Measurements from ENCODE around the gene MRPS18A. TPM values are rescaled to one million over a fixed set of nuclear protein-coding genes. Genes with fewer than 3 reads are reported as not detected.
A peak's percentile ranks its signal among the peaks of the same experiment; 100 is the strongest.

The MRPS18A gene
- total RNA-seq, 4 donors from 2014 or later: 38.1 to 45.8 (median 43.9) TPM

- WGBS, 2 donors: 82 to 86% methylated on average over 14 to 15 of the region's 15 CpGs
These were observed 14.0 kb downstream of the MRPS18A start for GRCh38 chr6:43673444-43674084.

GRCh38 chr6:43671801-43672690 is 15.5 kb downstream of the MRPS18A start:
- H3K4me3 ChIP-seq: no peak overlapping the region
- DNase-seq (ENCODE audit: low spot score in 2 of 2): no peak
- H3K27ac ChIP-seq: peak overlapping the region in 2 of 4 donors; percentile 42 to 47
- H3K4me1 ChIP-seq: peaks cover 0 to 55% (median 24%) of the 10 kb centered on the region in 4 donors
- no peaks in the 10 kb centered on the region for H3K27me3 ChIP-seq
- no peak for TF ChIP-seq POLR2A (IDR thresholded peaks at IDR 0.05)
- no peak for TF ChIP-seq CTCF (IDR thresholded peaks at IDR 0.05)
- no peak for TF ChIP-seq EP300 (IDR thresholded peaks at IDR 0.05)
- WGBS, 2 donors: 77 to 81% methylated on average over 8 to 16 of the region's 16 CpGs
- H3K9me3 ChIP-seq: no peaks in the 10 kb centered on the region
- H3K36me3 ChIP-seq: peaks cover 4 to 68% (median 19%) of the 10 kb centered on the region in 3 donors

More at GRCh38 chr6:43673444-43674084, 14.0 kb downstream of the MRPS18A start:
- Histone ChIP-seq H3K36me3 (peaks cover 4 to 83% (median 25%) of the 10 kb centered on the region in 3 donors), H3K27me3 (no peaks in the 10 kb centered on the region), H3K27ac (peak overlapping the region in 1 of 4 donors; percentile 8), H3K4me3 (no peak overlapping the region), H3K4me1 (peaks cover 0 to 40% (median 13%) of the 10 kb centered on the region in 4 donors), H3K9me3 (no peaks in the 10 kb centered on the region)
- TF ChIP-seq POLR2A (IDR thresholded peaks at IDR 0.05) (no peak), CTCF (IDR thresholded peaks at IDR 0.05) (no peak), EP300 (IDR thresholded peaks at IDR 0.05) (no peak)
- DNase-seq (ENCODE audit: low spot score in 2 of 2): no peak

- WGBS, 2 donors: 91% methylated on average over 8 of the region's 8 CpGs
- H3K27ac ChIP-seq: peak overlapping the region in 1 of 4 donors; percentile 70
- H3K27me3 ChIP-seq: no peaks in the 10 kb centered on the region
- H3K4me3 ChIP-seq: no peak overlapping the region
- H3K4me1 ChIP-seq: peaks cover 0 to 56% (median 24%) of the 10 kb centered on the region in 4 donors
- no peaks in the 10 kb centered on the region for H3K9me3 ChIP-seq
- DNase-seq (ENCODE audit: low spot score in 2 of 2): no peak
- H3K36me3 ChIP-seq: peaks cover 4 to 59% (median 19%) of the 10 kb centered on the region in 3 donors
- no peak for TF ChIP-seq CTCF (IDR thresholded peaks at IDR 0.05)
These were observed 16.4 kb downstream of the MRPS18A start for GRCh38 chr6:43671011-43671800.

GRCh38 chr6:43670623-43670986 is 17.0 kb downstream of the MRPS18A start:
- Histone ChIP-seq H3K4me3 (no peak overlapping the region), H3K36me3 (peaks cover 4 to 53% (median 19%) of the 10 kb centered on the region in 3 donors), H3K27me3 (no peaks in the 10 kb centered on the region), H3K9me3 (no peaks in the 10 kb centered on the region), H3K4me1 (peaks cover 0 to 56% (median 24%) of the 10 kb centered on the region in 4 donors), H3K27ac (peak overlapping the region in 2 of 4 donors; percentile 70 to 84)
- 90 to 96% methylated on average over 6 of the region's 6 CpGs for WGBS, 2 donors
- DNase-seq (ENCODE audit: low spot score in 2 of 2): no peak
- TF ChIP-seq CTCF (IDR thresholded peaks at IDR 0.05): no peak
- no peak for TF ChIP-seq EP300 (IDR thresholded peaks at IDR 0.05)

All from tibial nerve (tissue), 4 donors.